ENCODE results near the gene KIF6.

The KIF6 gene

DNA sequence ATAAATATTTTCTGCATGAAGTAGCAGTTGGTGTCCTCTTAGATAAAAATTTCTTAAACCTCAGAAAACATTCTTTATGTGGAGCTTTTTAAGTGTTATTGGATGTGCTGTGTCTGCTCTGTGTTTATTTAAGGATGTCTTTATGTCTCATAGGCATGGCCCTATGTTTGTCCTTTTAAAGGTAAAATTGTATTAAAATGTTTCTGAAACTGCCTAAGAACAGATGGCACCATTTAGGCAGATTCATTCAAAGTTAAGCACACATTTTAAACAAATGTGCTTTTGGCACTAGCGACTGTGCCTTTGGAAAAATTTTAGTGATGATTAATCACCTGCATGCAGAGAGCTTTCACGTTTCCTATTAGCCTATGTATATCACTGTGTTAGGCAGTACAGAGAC lies 125.2 kb downstream of the KIF6 start (continued):
- TF ChIP-seq, protein P1, sequence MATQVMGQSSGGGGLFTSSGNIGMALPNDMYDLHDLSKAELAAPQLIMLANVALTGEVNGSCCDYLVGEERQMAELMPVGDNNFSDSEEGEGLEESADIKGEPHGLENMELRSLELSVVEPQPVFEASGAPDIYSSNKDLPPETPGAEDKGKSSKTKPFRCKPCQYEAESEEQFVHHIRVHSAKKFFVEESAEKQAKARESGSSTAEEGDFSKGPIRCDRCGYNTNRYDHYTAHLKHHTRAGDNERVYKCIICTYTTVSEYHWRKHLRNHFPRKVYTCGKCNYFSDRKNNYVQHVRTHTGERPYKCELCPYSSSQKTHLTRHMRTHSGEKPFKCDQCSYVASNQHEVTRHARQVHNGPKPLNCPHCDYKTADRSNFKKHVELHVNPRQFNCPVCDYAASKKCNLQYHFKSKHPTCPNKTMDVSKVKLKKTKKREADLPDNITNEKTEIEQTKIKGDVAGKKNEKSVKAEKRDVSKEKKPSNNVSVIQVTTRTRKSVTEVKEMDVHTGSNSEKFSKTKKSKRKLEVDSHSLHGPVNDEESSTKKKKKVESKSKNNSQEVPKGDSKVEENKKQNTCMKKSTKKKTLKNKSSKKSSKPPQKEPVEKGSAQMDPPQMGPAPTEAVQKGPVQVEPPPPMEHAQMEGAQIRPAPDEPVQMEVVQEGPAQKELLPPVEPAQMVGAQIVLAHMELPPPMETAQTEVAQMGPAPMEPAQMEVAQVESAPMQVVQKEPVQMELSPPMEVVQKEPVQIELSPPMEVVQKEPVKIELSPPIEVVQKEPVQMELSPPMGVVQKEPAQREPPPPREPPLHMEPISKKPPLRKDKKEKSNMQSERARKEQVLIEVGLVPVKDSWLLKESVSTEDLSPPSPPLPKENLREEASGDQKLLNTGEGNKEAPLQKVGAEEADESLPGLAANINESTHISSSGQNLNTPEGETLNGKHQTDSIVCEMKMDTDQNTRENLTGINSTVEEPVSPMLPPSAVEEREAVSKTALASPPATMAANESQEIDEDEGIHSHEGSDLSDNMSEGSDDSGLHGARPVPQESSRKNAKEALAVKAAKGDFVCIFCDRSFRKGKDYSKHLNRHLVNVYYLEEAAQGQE (tag by site-specific recombination; IDR thresholded peaks at IDR 0.05) = no peak
- TF ChIP-seq ZNF610 (tag by site-specific recombination; IDR thresholded peaks at IDR 0.05; ENCODE audit: borderline replicate concordance) = no peak

DNA sequence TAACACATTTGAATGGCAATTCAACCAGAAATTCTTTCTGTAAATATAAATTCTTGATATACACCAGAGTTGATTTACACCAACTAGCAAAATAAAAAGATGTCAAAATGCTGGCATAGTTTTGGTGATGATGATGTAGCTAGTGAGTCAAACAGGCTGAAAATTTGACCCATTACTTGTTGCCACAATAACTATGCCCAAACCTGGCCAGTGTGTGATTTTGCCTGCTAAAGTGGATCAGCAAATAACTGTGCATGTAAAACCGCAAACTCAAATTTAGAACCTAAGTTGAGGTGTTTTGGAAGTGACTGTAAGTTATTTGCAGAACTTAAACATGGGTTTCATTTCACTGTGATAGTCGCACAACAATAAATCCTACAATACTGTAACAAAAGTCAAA lies 125.9 kb downstream of the KIF6 start:
- Histone ChIP-seq H3K4me3 (ENCODE audit: low read depth, low read length) (no peak overlapping the region), H3K9me3 (ENCODE audit: control insufficient read depth, insufficient read depth, low read depth, low read length) (no peaks in the 10 kb centered on the region), H3K4me1 (ENCODE audit: control insufficient read depth, insufficient read depth, low read length) (no peaks in the 10 kb centered on the region), H3K36me3 (ENCODE audit: control insufficient read depth in 2 of 2, insufficient read depth in 1 of 2, low read length in 2 of 2) (no peaks in the 10 kb centered on the region), H3K27ac (ENCODE audit: extremely low read depth, low read depth, low read length) (no peak overlapping the region)
- ChIA-PET CTCF (no interaction called here), POLR2A (no interaction called here)
- no peak for TF ChIP-seq ZNF791 (tag by site-specific recombination; IDR thresholded peaks at IDR 0.05)
- no peak for TF ChIP-seq SALL2 (tag by site-specific recombination; IDR thresholded peaks at IDR 0.05; ENCODE audit: borderline replicate concordance)
- no peak for TF ChIP-seq ZNF19 (tag by site-specific recombination; IDR thresholded peaks at IDR 0.05; ENCODE audit: low read depth)
- TF ChIP-seq KLF16 (tag by site-specific recombination; IDR thresholded peaks at IDR 0.05) = no peak
- TF ChIP-seq ZNF621 (tag by site-specific recombination; IDR thresholded peaks at IDR 0.05) = no peak
- no peak for TF ChIP-seq HOXA7 (CRISPR knock-in tag; IDR thresholded peaks at IDR 0.05; ENCODE audit: borderline replicate concordance)
- TF ChIP-seq ZNF560 (tag by site-specific recombination; IDR thresholded peaks at IDR 0.05; ENCODE audit: borderline replicate concordance) = no peak
- TF ChIP-seq ZNF354C (tag by site-specific recombination; IDR thresholded peaks at IDR 0.05; ENCODE audit: borderline replicate concordance, low read depth) = no peak
- TF ChIP-seq BCL11B (tag by site-specific recombination; IDR thresholded peaks at IDR 0.05; ENCODE audit: low read depth) = no peak
- TF ChIP-seq ZSCAN30 (tag by site-specific recombination; IDR thresholded peaks at IDR 0.05) = no peak
- no peak for TF ChIP-seq RBAK (tag by site-specific recombination; IDR thresholded peaks at IDR 0.05)

DNA sequence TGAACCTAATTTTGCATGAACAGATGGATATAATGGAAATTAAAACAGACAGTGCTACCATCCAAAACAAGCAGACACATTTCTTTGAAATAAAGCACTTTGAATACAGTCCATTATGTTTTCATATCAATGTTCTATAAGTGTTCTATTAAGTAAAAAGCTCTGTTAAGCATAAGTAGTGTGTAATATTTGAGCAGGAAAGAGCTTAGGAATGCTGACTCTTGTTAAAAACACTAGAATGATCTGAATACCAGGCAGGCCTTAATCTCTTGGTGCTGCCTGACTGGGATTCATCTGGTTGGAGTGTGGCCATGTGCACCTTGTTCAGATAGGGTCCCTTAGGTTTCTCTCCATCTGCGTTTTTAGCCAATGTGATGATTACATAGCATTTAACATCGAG lies 130.9 kb downstream of the KIF6 start:
- Histone ChIP-seq H3K36me3 (ENCODE audit: control insufficient read depth in 2 of 2, insufficient read depth in 1 of 2, low read length in 2 of 2) (no peaks in the 10 kb centered on the region), H3K4me3 (ENCODE audit: low read depth, low read length) (no peak overlapping the region), H3K27ac (ENCODE audit: extremely low read depth, low read depth, low read length) (no peak overlapping the region), H3K9me3 (ENCODE audit: control insufficient read depth, insufficient read depth, low read depth, low read length) (no peaks in the 10 kb centered on the region), H3K4me1 (ENCODE audit: control insufficient read depth, insufficient read depth, low read length) (no peaks in the 10 kb centered on the region)
- POLR2A ChIA-PET = no interaction called here
- TF ChIP-seq, protein P2, sequence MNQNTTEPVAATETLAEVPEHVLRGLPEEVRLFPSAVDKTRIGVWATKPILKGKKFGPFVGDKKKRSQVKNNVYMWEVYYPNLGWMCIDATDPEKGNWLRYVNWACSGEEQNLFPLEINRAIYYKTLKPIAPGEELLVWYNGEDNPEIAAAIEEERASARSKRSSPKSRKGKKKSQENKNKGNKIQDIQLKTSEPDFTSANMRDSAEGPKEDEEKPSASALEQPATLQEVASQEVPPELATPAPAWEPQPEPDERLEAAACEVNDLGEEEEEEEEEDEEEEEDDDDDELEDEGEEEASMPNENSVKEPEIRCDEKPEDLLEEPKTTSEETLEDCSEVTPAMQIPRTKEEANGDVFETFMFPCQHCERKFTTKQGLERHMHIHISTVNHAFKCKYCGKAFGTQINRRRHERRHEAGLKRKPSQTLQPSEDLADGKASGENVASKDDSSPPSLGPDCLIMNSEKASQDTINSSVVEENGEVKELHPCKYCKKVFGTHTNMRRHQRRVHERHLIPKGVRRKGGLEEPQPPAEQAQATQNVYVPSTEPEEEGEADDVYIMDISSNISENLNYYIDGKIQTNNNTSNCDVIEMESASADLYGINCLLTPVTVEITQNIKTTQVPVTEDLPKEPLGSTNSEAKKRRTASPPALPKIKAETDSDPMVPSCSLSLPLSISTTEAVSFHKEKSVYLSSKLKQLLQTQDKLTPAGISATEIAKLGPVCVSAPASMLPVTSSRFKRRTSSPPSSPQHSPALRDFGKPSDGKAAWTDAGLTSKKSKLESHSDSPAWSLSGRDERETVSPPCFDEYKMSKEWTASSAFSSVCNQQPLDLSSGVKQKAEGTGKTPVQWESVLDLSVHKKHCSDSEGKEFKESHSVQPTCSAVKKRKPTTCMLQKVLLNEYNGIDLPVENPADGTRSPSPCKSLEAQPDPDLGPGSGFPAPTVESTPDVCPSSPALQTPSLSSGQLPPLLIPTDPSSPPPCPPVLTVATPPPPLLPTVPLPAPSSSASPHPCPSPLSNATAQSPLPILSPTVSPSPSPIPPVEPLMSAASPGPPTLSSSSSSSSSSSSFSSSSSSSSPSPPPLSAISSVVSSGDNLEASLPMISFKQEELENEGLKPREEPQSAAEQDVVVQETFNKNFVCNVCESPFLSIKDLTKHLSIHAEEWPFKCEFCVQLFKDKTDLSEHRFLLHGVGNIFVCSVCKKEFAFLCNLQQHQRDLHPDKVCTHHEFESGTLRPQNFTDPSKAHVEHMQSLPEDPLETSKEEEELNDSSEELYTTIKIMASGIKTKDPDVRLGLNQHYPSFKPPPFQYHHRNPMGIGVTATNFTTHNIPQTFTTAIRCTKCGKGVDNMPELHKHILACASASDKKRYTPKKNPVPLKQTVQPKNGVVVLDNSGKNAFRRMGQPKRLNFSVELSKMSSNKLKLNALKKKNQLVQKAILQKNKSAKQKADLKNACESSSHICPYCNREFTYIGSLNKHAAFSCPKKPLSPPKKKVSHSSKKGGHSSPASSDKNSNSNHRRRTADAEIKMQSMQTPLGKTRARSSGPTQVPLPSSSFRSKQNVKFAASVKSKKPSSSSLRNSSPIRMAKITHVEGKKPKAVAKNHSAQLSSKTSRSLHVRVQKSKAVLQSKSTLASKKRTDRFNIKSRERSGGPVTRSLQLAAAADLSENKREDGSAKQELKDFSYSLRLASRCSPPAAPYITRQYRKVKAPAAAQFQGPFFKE (tag by site-specific recombination; IDR thresholded peaks at IDR 0.05; ENCODE audit: borderline replicate concordance) = no peak
- no peak for TF ChIP-seq RBAK (tag by site-specific recombination; IDR thresholded peaks at IDR 0.05)
- TF ChIP-seq, protein P3, sequence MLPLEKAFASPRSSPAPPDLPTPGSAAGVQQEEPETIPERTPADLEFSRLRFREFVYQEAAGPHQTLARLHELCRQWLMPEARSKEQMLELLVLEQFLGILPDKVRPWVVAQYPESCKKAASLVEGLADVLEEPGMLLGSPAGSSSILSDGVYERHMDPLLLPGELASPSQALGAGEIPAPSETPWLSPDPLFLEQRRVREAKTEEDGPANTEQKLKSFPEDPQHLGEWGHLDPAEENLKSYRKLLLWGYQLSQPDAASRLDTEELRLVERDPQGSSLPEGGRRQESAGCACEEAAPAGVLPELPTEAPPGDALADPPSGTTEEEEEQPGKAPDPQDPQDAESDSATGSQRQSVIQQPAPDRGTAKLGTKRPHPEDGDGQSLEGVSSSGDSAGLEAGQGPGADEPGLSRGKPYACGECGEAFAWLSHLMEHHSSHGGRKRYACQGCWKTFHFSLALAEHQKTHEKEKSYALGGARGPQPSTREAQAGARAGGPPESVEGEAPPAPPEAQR (tag by site-specific recombination; IDR thresholded peaks at IDR 0.05) = no peak
- no peak for TF ChIP-seq ZNF366 (tag by site-specific recombination; conservative IDR thresholded peaks at IDR 0.05)
- TF ChIP-seq ZNF274 (IDR thresholded peaks at IDR 0.05; ENCODE audit: low read length) = no peak
- TF ChIP-seq ZNF274 (tag by site-specific recombination; IDR thresholded peaks at IDR 0.05; ENCODE audit: borderline replicate concordance) = no peak
- TF ChIP-seq, protein P4, sequence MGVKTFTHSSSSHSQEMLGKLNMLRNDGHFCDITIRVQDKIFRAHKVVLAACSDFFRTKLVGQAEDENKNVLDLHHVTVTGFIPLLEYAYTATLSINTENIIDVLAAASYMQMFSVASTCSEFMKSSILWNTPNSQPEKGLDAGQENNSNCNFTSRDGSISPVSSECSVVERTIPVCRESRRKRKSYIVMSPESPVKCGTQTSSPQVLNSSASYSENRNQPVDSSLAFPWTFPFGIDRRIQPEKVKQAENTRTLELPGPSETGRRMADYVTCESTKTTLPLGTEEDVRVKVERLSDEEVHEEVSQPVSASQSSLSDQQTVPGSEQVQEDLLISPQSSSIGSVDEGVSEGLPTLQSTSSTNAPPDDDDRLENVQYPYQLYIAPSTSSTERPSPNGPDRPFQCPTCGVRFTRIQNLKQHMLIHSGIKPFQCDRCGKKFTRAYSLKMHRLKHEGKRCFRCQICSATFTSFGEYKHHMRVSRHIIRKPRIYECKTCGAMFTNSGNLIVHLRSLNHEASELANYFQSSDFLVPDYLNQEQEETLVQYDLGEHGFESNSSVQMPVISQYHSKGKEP (tag by site-specific recombination; IDR thresholded peaks at IDR 0.05) = no peak
- no peak for TF ChIP-seq ZNF146 (tag by site-specific recombination; IDR thresholded peaks at IDR 0.05)
- CTCF ChIA-PET = interaction anchor here (0.8 kb wide), 1 partner anchor 217 kb away, joined by 3 read pairs; no protein-coding TSS in a partner anchor
